Cardiac fibroblast (primary cell): Measurements from ENCODE around the gene PREX1.

Experiments
- DNase-seq, 2 donors: peaks; one replicate each; pipeline versions ENCODE4 v3.0.0 to v3.0.0-alpha.2; 2010; ENCODE audit warnings: low read depth in 2 of 2
- H3K4me3 ChIP-seq, 2 donors: replicated peaks in 1 of 2; 1 replicate in 1 of 2; 2 replicates in 1 of 2; pipeline ENCODE4 v1.5.1; 2011; ENCODE audit warnings: low read depth in 2 of 2, low read length in 2 of 2, mild to moderate bottlenecking in 2 of 2, moderate library complexity in 1 of 2
- TF ChIP-seq, protein P1 (sequence below): IDR thresholded peaks from one replicate; pipeline ENCODE4 v1.5.1; 2011; ENCODE audit warnings: low read depth, mild to moderate bottlenecking, low read length, inconsistent platforms

Gene PREX1

DNA sequence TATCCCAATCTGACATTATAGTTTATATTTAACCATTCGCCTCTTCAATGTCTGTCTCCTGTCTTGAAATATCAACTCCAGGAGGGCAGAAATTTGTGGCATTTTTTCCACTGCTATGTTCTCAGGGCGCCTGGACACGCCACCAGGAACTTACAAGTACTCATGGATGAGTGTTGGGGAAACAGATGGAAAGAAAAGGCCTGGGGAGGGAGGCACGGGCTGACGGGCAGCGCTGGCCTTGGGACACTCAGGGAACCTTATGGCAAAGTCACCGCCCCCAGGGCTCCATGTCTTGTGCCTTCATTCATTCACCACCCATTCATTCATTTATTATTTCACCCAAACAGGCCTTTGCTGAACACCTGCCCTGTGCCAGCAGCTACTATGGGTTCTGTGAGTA, 222.9 kb downstream of the PREX1 start:
- no peak overlapping the region for H3K4me3 ChIP-seq
- no peak for DNase-seq
- TF ChIP-seq, protein P1, sequence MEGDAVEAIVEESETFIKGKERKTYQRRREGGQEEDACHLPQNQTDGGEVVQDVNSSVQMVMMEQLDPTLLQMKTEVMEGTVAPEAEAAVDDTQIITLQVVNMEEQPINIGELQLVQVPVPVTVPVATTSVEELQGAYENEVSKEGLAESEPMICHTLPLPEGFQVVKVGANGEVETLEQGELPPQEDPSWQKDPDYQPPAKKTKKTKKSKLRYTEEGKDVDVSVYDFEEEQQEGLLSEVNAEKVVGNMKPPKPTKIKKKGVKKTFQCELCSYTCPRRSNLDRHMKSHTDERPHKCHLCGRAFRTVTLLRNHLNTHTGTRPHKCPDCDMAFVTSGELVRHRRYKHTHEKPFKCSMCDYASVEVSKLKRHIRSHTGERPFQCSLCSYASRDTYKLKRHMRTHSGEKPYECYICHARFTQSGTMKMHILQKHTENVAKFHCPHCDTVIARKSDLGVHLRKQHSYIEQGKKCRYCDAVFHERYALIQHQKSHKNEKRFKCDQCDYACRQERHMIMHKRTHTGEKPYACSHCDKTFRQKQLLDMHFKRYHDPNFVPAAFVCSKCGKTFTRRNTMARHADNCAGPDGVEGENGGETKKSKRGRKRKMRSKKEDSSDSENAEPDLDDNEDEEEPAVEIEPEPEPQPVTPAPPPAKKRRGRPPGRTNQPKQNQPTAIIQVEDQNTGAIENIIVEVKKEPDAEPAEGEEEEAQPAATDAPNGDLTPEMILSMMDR, result no peak

DNA sequence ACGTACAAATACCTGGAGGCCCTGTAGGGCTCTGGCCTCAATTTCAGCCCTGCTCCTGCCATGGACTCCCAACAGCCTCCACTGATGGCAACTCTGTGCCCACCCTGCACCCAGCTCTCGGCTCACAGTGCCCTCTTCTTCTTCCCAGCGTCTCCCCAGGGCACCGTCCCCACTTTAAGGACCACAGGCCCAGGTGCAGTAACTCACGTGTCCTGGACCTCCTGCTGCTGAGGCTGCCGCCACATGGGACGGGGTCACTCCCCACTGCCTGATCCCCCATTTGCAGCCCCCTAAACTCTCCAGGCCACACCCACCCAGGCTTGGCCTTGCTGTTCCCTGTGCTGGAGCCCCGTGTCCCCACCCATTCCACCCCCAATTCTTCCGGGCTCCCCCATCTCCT, 223.4 kb downstream of the PREX1 start:
- TF ChIP-seq, protein P1, result no peak
- no peak for DNase-seq

DNA sequence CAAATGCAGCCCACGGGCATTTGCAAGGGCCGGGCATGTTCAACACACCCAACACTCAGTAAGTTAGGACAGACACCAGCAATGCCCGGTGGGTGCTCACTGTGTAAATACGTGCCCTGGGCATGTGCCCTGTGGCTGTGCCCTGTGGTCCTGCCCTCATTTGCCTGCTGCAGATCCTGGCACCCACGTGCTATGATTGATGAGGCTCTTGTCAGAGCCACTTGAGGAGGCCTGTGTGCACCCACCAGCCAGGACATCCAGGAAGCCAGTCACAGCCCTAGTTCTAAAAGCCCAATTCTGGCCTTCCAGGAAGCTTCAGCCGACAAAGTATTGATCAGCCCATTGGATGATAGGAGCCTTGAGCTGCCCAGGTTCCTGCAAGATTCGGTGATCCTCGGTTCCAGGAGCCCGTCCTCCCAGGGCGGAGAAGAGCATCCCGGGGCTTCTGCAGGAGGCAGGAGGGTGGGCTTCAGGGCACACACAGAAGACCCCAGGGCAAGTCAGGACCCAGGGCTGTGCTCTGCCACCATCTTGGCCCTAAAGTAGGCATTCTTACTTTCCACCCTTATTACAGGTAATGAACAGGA, 223.9 kb downstream of the PREX1 start:
- no peak overlapping the region for H3K4me3 ChIP-seq
- TF ChIP-seq, protein P1, result no peak
- DNase-seq, result no peak

More for the DNA sequence above, 223.4 kb downstream of the PREX1 start:
- H3K4me3 ChIP-seq, result no peak overlapping the region

DNA sequence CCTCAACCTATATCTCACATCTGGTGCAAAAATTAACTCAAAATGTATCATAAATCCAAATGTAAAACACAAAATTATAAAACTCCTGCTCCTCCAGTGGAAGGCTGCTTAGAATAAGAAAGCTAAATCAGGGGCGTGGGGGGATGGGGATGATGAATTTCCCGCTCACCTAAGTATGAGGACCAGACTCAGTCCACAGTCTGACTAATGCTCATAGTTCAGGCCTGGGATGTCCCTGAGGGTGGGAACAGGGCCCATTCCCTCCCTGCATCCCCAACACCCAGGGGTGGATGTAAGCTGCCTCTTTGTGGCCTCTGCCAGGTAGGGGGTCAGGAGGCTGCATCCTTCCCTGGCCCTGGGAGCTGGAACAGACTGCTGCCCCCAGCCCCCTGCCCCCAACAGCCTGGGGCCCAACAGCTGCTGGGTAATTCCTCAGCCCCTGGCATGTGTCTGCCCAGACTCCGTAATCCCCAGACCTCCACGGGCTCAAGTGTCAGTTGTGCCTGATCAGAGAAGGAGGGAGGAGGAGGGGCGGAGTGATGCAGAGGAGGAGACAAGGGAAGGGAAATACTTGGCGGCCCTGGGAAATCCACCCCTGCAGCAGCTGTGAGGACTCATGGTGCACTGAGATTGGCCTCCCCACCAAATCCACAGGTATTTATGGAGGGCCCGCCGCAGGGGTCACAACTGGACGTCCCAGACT, 224.5 kb downstream of the PREX1 start:
- no peak overlapping the region for H3K4me3 ChIP-seq
- DNase-seq, result no peak
- TF ChIP-seq, protein P1, result no peak

DNA sequence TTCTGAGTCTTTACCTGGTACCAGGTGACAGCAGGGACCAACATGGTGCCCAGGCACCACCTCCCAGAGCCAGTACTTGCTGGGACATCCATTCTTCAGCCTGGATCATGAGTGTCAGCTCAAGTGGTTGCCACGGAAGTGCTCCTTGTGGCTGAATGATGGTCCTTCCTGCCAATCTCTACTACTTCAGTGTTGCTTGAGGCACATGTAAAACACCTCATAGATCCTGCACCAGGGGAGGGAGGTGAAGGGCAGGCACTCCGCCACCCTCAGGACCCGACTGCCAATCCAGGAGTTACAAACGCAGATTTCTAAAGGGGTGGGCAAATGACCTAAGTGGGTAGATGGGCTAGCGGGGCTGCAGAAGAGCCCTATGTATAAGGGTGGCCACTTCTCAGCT, 226.0 kb downstream of the PREX1 start:
- H3K4me3 ChIP-seq, result no peak overlapping the region
- TF ChIP-seq, protein P1, result no peak
- no peak for DNase-seq

DNA sequence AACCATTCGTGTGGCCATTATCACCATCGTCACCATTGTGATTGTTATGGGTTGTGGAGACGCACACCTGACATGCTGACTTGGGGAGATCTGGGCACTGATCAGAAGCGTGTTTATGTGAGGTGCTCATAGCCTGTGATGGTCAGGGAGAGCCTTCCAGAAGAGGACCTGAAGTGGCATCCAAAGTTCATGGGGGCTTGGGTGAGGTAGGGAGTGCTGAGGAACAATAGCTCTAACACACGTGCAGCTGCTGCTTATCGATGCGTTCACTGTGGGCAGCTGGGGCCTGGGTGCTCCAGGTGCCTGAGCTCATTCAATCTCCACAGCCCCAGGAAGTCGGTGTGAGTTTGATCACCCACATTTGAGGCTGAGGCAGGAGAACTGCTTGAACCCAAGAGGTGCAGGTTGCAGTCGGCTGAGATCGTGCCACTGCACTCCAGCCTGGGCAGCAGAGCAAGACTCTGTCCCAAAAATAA, 227.3 kb downstream of the PREX1 start:
- TF ChIP-seq, protein P1, result no peak
- no peak for DNase-seq

More for the DNA sequence above, 227.3 kb downstream of the PREX1 start:
- H3K4me3 ChIP-seq, result no peak overlapping the region
